Measurements from ENCODE around the gene DSCAML1. TPM values are rescaled to one million over a fixed set of nuclear protein-coding genes. Genes with fewer than 3 reads are reported as not detected.

Gene DSCAML1, protein sequence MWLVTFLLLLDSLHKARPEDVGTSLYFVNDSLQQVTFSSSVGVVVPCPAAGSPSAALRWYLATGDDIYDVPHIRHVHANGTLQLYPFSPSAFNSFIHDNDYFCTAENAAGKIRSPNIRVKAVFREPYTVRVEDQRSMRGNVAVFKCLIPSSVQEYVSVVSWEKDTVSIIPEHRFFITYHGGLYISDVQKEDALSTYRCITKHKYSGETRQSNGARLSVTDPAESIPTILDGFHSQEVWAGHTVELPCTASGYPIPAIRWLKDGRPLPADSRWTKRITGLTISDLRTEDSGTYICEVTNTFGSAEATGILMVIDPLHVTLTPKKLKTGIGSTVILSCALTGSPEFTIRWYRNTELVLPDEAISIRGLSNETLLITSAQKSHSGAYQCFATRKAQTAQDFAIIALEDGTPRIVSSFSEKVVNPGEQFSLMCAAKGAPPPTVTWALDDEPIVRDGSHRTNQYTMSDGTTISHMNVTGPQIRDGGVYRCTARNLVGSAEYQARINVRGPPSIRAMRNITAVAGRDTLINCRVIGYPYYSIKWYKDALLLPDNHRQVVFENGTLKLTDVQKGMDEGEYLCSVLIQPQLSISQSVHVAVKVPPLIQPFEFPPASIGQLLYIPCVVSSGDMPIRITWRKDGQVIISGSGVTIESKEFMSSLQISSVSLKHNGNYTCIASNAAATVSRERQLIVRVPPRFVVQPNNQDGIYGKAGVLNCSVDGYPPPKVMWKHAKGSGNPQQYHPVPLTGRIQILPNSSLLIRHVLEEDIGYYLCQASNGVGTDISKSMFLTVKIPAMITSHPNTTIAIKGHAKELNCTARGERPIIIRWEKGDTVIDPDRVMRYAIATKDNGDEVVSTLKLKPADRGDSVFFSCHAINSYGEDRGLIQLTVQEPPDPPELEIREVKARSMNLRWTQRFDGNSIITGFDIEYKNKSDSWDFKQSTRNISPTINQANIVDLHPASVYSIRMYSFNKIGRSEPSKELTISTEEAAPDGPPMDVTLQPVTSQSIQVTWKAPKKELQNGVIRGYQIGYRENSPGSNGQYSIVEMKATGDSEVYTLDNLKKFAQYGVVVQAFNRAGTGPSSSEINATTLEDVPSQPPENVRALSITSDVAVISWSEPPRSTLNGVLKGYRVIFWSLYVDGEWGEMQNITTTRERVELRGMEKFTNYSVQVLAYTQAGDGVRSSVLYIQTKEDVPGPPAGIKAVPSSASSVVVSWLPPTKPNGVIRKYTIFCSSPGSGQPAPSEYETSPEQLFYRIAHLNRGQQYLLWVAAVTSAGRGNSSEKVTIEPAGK (N-terminal part only)
- 0.81 TPM for polyA plus RNA-seq (2013, experiment 1 of 2)
- polyA plus RNA-seq (2013, experiment 2 of 2): 0.15 TPM

DNA sequence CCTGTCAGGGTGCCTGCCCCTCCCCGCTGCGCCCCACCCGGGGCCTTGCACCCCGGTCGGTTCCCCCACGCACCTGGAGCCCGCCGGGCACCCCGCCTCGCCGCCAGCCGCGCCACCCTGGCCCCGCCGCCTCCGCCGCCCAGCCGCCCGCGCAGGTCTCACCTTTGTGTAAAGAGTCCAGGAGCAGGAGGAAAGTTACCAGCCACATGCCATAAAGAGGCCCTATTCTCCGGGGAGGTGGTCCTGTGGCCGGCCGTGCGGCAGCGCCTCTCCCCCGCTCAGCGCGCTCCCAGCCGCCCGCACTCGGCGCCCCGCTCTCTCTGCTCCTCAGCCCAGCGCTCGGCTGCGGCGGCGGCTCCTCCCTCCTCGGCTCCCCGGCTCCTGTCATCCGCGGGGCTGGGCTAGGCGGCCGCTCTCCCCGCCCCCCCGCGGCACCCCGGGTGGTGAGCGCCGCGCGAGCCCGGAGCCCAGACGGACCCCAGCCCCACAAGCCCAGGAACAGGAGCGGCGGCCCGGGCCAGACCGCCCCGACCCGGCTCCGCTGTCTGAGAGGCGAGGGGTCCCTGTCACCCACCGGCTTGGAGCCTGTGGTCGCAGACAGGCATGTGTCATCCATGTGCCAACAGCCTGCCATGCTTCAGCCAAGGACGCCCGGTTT is at the start of gene DSCAML1:
DSCAML1 (minus strand) TSS at position 345 of the 658 bp plus-strand sequence; CDS start at position 208, 137 bp downstream.
- peaks cover 10% of the 10 kb centered on the region for H3K4me1 ChIP-seq (ENCODE audit: control insufficient read depth, insufficient read depth, low read length, poor library complexity, severe bottlenecking)
- 2 to 3% methylated on average over 49 to 51 of the region's 66 CpGs for WGBS, 2 experiments (ENCODE audit: insufficient coverage in 2 of 2)
- peak within 1 kb of the TSS; percentile 8 for H3K4me3 ChIP-seq (ENCODE audit: extremely low read depth, insufficient read depth, low read length, poor library complexity, severe bottlenecking)
- no peak within 1 kb of the TSS for H3K27ac ChIP-seq (ENCODE audit: low read depth, low read length, severe bottlenecking)
- no peaks in the 10 kb centered on the region for H3K36me3 ChIP-seq (ENCODE audit: control insufficient read depth, insufficient read depth, low read length)
- H3K9me3 ChIP-seq (ENCODE audit: control insufficient read depth, low read length): no peaks in the 10 kb centered on the region

DNA sequence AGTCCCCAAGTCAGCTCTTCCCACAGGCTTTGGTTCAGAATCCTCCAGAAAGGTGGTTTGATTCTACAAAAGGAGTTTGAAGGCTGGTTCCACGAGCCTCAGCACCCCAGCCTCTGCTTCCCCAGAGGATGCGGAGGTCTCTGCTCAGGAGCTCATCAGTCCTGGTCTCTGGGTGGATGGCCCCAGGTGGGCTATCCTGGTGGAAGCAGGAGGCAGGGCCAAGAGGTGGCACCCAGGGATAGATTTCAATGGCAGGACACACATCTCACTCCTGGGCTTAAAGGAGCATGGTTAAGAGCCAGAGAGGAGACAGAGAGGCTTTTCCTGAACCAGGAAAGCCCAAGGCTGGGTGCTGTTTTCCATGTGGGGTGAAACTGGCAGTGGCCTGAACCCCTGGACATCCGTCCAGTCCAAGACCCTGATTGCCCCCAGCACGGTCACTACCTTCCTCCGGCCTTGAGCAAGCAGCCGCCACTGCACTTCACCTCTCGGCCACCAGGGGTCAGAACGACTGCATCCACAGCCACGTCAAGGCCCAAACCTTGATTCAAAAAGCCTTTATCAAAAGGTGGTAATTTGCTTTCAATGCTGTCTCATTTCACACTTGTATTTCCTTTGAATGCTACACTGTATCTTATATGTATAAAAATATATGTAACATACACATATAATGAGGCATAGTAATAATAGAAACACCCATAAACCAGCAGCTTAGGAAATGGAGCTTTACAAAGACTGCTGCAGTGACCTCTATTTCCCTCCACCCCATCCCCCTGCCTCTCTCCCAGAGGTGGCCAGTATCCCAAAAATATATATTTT is 46.9 kb upstream of the DSCAML1 start:
- no peak overlapping the region for H3K4me3 ChIP-seq (ENCODE audit: extremely low read depth, insufficient read depth, low read length, poor library complexity, severe bottlenecking)
- H3K4me1 ChIP-seq (ENCODE audit: control insufficient read depth, insufficient read depth, low read length, poor library complexity, severe bottlenecking): no peaks in the 10 kb centered on the region
- WGBS, 2 experiments (ENCODE audit: insufficient coverage in 2 of 2): 35 to 59% methylated on average over 6 to 9 of the region's 9 CpGs
- peaks cover 10% of the 10 kb centered on the region for H3K36me3 ChIP-seq (ENCODE audit: control insufficient read depth, insufficient read depth, low read length)
- no peaks in the 10 kb centered on the region for H3K9me3 ChIP-seq (ENCODE audit: control insufficient read depth, low read length)
- no peak overlapping the region for H3K27ac ChIP-seq (ENCODE audit: low read depth, low read length, severe bottlenecking)

- WGBS, 2 experiments (ENCODE audit: insufficient coverage in 2 of 2): 85 to 87% methylated on average over 13 to 15 of the region's 16 CpGs
- peaks cover 11% of the 10 kb centered on the region for H3K36me3 ChIP-seq (ENCODE audit: control insufficient read depth, insufficient read depth, low read length)
- no peaks in the 10 kb centered on the region for H3K4me1 ChIP-seq (ENCODE audit: control insufficient read depth, insufficient read depth, low read length, poor library complexity, severe bottlenecking)
- no peak overlapping the region for H3K27ac ChIP-seq (ENCODE audit: low read depth, low read length, severe bottlenecking)
- H3K9me3 ChIP-seq (ENCODE audit: control insufficient read depth, low read length): no peaks in the 10 kb centered on the region
- H3K4me3 ChIP-seq (ENCODE audit: extremely low read depth, insufficient read depth, low read length, poor library complexity, severe bottlenecking): no peak overlapping the region
Observed at GRCh38 chr11:117842131-117842941, 45.3 kb upstream of the DSCAML1 start.

GRCh38 chr11:117841551-117842031 is 44.6 kb upstream of the DSCAML1 start:
- 97% methylated on average over 4 to 7 of the region's 7 CpGs for WGBS, 2 experiments (ENCODE audit: insufficient coverage in 2 of 2)
- H3K4me3 ChIP-seq (ENCODE audit: extremely low read depth, insufficient read depth, low read length, poor library complexity, severe bottlenecking): no peak overlapping the region
- H3K27ac ChIP-seq (ENCODE audit: low read depth, low read length, severe bottlenecking): no peak overlapping the region
- no peaks in the 10 kb centered on the region for H3K9me3 ChIP-seq (ENCODE audit: control insufficient read depth, low read length)
- no peaks in the 10 kb centered on the region for H3K4me1 ChIP-seq (ENCODE audit: control insufficient read depth, insufficient read depth, low read length, poor library complexity, severe bottlenecking)
- peaks cover 11% of the 10 kb centered on the region for H3K36me3 ChIP-seq (ENCODE audit: control insufficient read depth, insufficient read depth, low read length)

DNA sequence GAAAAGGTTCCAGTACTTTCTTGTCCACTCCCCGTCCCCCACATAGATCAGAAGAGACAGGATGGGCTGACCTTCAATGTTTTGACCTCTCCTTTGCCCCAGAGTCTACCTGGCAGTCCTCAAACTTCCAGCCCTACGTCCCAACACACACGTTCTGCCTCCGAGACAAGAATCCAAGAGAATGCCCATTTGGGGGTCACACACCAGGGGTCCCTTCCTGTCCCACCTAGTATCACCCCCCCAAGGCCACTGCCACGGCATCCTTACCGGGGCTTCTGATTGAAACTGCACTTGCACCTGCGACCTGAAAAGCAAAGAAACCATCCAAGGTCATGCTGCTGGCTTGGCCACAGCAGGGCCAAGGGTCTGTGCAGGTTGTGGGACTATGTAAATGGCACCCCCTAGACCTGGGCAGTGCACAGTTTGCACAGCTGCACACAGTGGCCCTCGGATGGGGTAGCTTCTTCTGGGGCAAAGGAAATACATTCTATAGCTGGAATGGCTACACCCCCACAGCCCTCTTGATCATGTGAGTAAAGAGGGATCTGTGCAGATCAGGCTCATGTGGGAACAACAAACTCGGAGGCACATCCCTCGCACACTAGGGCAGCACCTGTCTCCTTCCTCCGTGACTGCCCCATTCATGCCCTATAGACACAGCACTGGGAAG is 44.0 kb upstream of the DSCAML1 start:
- no peak overlapping the region for H3K27ac ChIP-seq (ENCODE audit: low read depth, low read length, severe bottlenecking)
- no peaks in the 10 kb centered on the region for H3K9me3 ChIP-seq (ENCODE audit: control insufficient read depth, low read length)
- WGBS, 2 experiments (ENCODE audit: insufficient coverage in 2 of 2): 96 to 97% methylated on average over 8 to 11 of the region's 11 CpGs
- H3K36me3 ChIP-seq (ENCODE audit: control insufficient read depth, insufficient read depth, low read length): peaks cover 11% of the 10 kb centered on the region
- no peaks in the 10 kb centered on the region for H3K4me1 ChIP-seq (ENCODE audit: control insufficient read depth, insufficient read depth, low read length, poor library complexity, severe bottlenecking)
- H3K4me3 ChIP-seq (ENCODE audit: extremely low read depth, insufficient read depth, low read length, poor library complexity, severe bottlenecking): no peak overlapping the region

GRCh38 chr11:117839936-117840813 is 43.2 kb upstream of the DSCAML1 start:
- no peak overlapping the region for H3K4me3 ChIP-seq (ENCODE audit: extremely low read depth, insufficient read depth, low read length, poor library complexity, severe bottlenecking)
- H3K9me3 ChIP-seq (ENCODE audit: control insufficient read depth, low read length): no peaks in the 10 kb centered on the region
- WGBS, 2 experiments (ENCODE audit: insufficient coverage in 2 of 2): 95 to 97% methylated on average over 8 to 9 of the region's 10 CpGs
- no peak overlapping the region for H3K27ac ChIP-seq (ENCODE audit: low read depth, low read length, severe bottlenecking)
- H3K36me3 ChIP-seq (ENCODE audit: control insufficient read depth, insufficient read depth, low read length): peaks cover 11% of the 10 kb centered on the region
- no peaks in the 10 kb centered on the region for H3K4me1 ChIP-seq (ENCODE audit: control insufficient read depth, insufficient read depth, low read length, poor library complexity, severe bottlenecking)

- WGBS, 2 experiments (ENCODE audit: insufficient coverage in 2 of 2): 87 to 93% methylated on average over 4 to 6 of the region's 7 CpGs
- Histone ChIP-seq H3K9me3 (ENCODE audit: control insufficient read depth, low read length) (no peaks in the 10 kb centered on the region), H3K4me1 (ENCODE audit: control insufficient read depth, insufficient read depth, low read length, poor library complexity, severe bottlenecking) (no peaks in the 10 kb centered on the region), H3K27ac (ENCODE audit: low read depth, low read length, severe bottlenecking) (no peak overlapping the region), H3K4me3 (ENCODE audit: extremely low read depth, insufficient read depth, low read length, poor library complexity, severe bottlenecking) (no peak overlapping the region), H3K36me3 (ENCODE audit: control insufficient read depth, insufficient read depth, low read length) (peaks cover 11% of the 10 kb centered on the region)
Observed at GRCh38 chr11:117839380-117839881, 42.4 kb upstream of the DSCAML1 start.

DNA sequence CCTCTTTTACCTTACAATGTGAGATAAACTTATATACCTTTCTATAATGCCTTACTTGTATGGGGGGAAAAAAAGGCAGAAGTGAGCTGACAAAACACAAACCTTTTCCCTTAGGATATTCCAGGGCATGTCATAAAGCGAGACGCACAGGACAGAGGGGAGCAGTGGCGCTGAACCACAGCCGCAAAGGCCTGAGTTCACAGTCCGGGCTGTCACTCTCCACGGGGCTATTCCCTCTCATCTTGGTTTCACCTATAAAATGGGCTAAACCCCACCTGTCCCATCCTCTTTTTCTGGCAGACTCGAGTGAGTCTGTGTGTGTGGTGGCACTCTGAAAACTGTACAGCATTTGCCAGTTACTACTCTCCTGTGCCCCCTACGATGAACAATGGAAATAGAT is 41.9 kb upstream of the DSCAML1 start:
- Histone ChIP-seq H3K4me3 (ENCODE audit: extremely low read depth, insufficient read depth, low read length, poor library complexity, severe bottlenecking) (no peak overlapping the region), H3K4me1 (ENCODE audit: control insufficient read depth, insufficient read depth, low read length, poor library complexity, severe bottlenecking) (no peaks in the 10 kb centered on the region), H3K9me3 (ENCODE audit: control insufficient read depth, low read length) (no peaks in the 10 kb centered on the region), H3K36me3 (ENCODE audit: control insufficient read depth, insufficient read depth, low read length) (peaks cover 11% of the 10 kb centered on the region), H3K27ac (ENCODE audit: low read depth, low read length, severe bottlenecking) (no peak overlapping the region)
- WGBS, 2 experiments (ENCODE audit: insufficient coverage in 2 of 2): 78 to 80% methylated on average over 6 of the region's 8 CpGs
